ENCODE data around the gene CYFIP2. TPM values are rescaled to one million over a fixed set of nuclear protein-coding genes. Genes with fewer than 3 reads are reported as not detected.

CYFIP2 gene
- total and polyA plus RNA-seq, 2 of the 8 experiments (the other 6 are each of a cell fraction or from before 2014, with no cell fraction given), result 45.1 to 80.6 TPM

- Histone ChIP-seq H4K8ac (ENCODE audit: extremely low read depth, insufficient read depth, low read length) (no peak overlapping the region), H2BK12ac (ENCODE audit: low read depth, low read length) (no peak overlapping the region), H3K36me3 (ENCODE audit: control insufficient read depth in 2 of 4, insufficient read depth in 4 of 4, low read length in 3 of 4) (peaks cover 0 to 21% (median 15%) of the 10 kb centered on the region in 4 experiments; a peak in 7 of 8 replicates), H3K4ac (replicated peaks; ENCODE audit: insufficient read length, low read depth, low read length) (no peak overlapping the region), H4K91ac (replicated peaks; ENCODE audit: insufficient read length, low read length) (no peak overlapping the region), H3K4me3 (ENCODE audit: extremely low read depth in 1 of 4, insufficient read depth in 2 of 4, low read depth in 3 of 4, low read length in 4 of 4) (no peak overlapping the region), H2BK15ac (ENCODE audit: low read length) (no peak overlapping the region), H2BK5ac (ENCODE audit: low read depth, low read length) (no peak overlapping the region), H3K79me1 (ENCODE audit: low read depth, low read length) (no peaks in the 10 kb centered on the region; the same call in 1 of the 2 replicates), H2AK5ac (ENCODE audit: low read depth, low read length) (no peak overlapping the region), H3K27me3 (replicated peaks in 1 of 4; ENCODE audit: control insufficient read depth in 3 of 4, extremely low read depth in 1 of 4, insufficient read depth in 3 of 4, low read length in 3 of 4) (no peaks in the 10 kb centered on the region; a peak in 1 of 7 replicates), H3K56ac (replicated peaks; ENCODE audit: insufficient read length, low read depth, low read length) (no peak overlapping the region), H3K9ac (replicated peaks in 1 of 4; ENCODE audit: extremely low read depth in 1 of 4, low read depth in 3 of 4, low read length in 3 of 4) (no peak overlapping the region), H4K5ac (ENCODE audit: insufficient read length, low read depth, low read length) (no peak overlapping the region), H3K23ac (ENCODE audit: insufficient read length) (no peak overlapping the region), H4K20me1 (replicated peaks in 1 of 2; ENCODE audit: control insufficient read depth in 1 of 2, insufficient read depth in 2 of 2, low read length in 2 of 2) (peaks cover 0 to 2% of the 10 kb centered on the region in 2 experiments), H3K4me2 (ENCODE audit: insufficient read depth in 1 of 2, low read depth in 2 of 2, low read length in 2 of 2) (no peak overlapping the region), H3K23me2 (ENCODE audit: low read depth, low read length) (no peaks in the 10 kb centered on the region), H2AFZ (ENCODE audit: low read length) (no peak overlapping the region), H2BK20ac (ENCODE audit: low read length) (no peak overlapping the region), H3K79me2 (ENCODE audit: control insufficient read depth in 1 of 2, insufficient read depth in 2 of 2, low read length in 2 of 2) (no peaks in the 10 kb centered on the region), H2BK120ac (replicated peaks; ENCODE audit: low read depth, low read length) (no peak overlapping the region), H3K9me3 (ENCODE audit: insufficient read depth in 2 of 2, low read depth in 1 of 2, low read length in 1 of 2) (no peaks in the 10 kb centered on the region), H3K27ac (ENCODE audit: low read depth, low read length) (no peak overlapping the region), H3K18ac (ENCODE audit: extremely low read depth, low read length) (no peak overlapping the region), H3K14ac (ENCODE audit: insufficient read length) (no peak overlapping the region), H3K4me1 (replicated peaks in 1 of 4; ENCODE audit: control insufficient read depth in 3 of 4, insufficient read depth in 4 of 4, low read length in 3 of 4) (no peaks in the 10 kb centered on the region)
- FAIRE-seq, result no peak
- DNase-seq (ENCODE audit: low read depth in 1 of 2, low spot score in 2 of 2), result no peak
- POLR2A ChIA-PET (ENCODE audit: partially characterized antibody), result interaction anchor here (0.7 kb wide), 1 partner anchor 1007 kb away, joined by 3 read pairs; no protein-coding TSS in a partner anchor
- 91% methylated on average over 7 of the region's 7 CpGs; no CpG with 5 or more reads in 1 of the 2 experiments for WGBS, 2 experiments (ENCODE audit: extremely low coverage in 1 of 2, insufficient coverage in 1 of 2, insufficient read length in 1 of 2, insufficient replicate concordance in 2 of 2, low coverage in 1 of 2, low lambda C conversion rate in 2 of 2, missing lambda C conversion rate in 1 of 2)
- TF ChIP-seq SP4 (IDR thresholded peaks at IDR 0.05; ENCODE audit: low read length) (no peak), CBX5 (IDR thresholded peaks at IDR 0.05; ENCODE audit: low read depth, low read length) (no peak), SRF (IDR thresholded peaks at IDR 0.05; ENCODE audit: low read depth, low read length) (no peak), ASH2L (IDR thresholded peaks at IDR 0.05; ENCODE audit: low read length) (no peak), RXRA (IDR thresholded peaks at IDR 0.05; ENCODE audit: insufficient read depth, low read depth, low read length) (no peak), EP300 (IDR thresholded peaks at IDR 0.05; ENCODE audit: borderline replicate concordance in 1 of 2, low read depth in 2 of 2, low read length in 2 of 2) (no peak)
- CTCF ChIA-PET (ENCODE audit: partially characterized antibody), result interaction anchor here (1.2 to 15.5 kb wide), 8 partner anchors 10 to 383 kb away, joined by 3 to 282 read pairs (median 21); partner anchors contain the start of gene LSM11
Observed at GRCh38 chr5:157362982-157363381, 97.1 kb downstream of the CYFIP2 start.

Measured in H1 (cell line).